ENCODE results near the gene BGN. TPM values are rescaled to one million over a fixed set of nuclear protein-coding genes. Genes with fewer than 3 reads are reported as not detected.

The BGN gene
- total RNA-seq, 1 experiment from 2014 or later, result 0.37 TPM

DNA sequence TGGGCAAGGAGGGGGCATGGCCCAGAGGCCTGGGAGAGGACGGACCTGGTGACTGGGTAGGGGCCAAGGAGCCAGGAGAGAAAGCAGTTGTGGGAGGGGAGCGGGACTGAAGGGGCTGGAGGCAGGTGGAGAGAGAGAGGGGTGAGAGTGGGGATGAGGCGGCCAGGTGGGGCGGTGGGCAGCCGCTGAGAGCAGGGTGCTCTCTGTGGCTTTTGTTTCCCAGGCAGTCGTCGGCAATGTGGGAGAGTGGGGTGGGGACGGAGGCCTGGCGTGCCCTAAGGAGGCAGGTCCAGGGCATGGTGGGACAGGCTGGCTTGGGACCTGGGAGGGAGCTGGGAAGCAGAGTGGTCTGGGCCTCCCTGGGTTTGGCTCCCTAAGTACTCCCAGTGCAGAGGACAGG is 19.5 kb downstream of the BGN start:
- RAD21 ChIA-PET (ENCODE audit: low non-redundant PET in 1 of 2, low total read pairs in 2 of 2, uncharacterized antibody in 2 of 2, unreplicated experiment in 2 of 2), result no interaction called here
- no peak for ATAC-seq
- no peaks in the 10 kb centered on the region for H3K4me1 ChIP-seq (ENCODE audit: control insufficient read depth in 1 of 2, insufficient read depth in 2 of 2, low read length in 2 of 2)
- no peak overlapping the region for H2AFZ ChIP-seq (ENCODE audit: low read depth, low read length, poor library complexity, severe bottlenecking)
- TF ChIP-seq, protein P1, sequence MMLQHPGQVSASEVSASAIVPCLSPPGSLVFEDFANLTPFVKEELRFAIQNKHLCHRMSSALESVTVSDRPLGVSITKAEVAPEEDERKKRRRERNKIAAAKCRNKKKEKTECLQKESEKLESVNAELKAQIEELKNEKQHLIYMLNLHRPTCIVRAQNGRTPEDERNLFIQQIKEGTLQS (IDR thresholded peaks at IDR 0.05), result no peak
- TF ChIP-seq ZNF274 (IDR thresholded peaks at IDR 0.05; ENCODE audit: low read depth, low read length) (no peak), CEBPB (IDR thresholded peaks at IDR 0.05; ENCODE audit: low read depth) (no peak), POLR2AphosphoS5 (IDR thresholded peaks at IDR 0.05; ENCODE audit: low read depth, low read length) (no peak), ELF1 (IDR thresholded peaks at IDR 0.05; ENCODE audit: borderline replicate concordance, low read depth) (no peak), RAD21 (IDR thresholded peaks at IDR 0.05; ENCODE audit: low read depth) (no peak), FOSL1 (IDR thresholded peaks at IDR 0.05; ENCODE audit: low read depth) (no peak), TCF7L2 (IDR thresholded peaks at IDR 0.05; ENCODE audit: borderline replicate concordance, extremely low read depth, insufficient read depth, insufficient read length) (no peak), EZH2phosphoT487 (IDR thresholded peaks at IDR 0.05; ENCODE audit: borderline replicate concordance) (no peak)
- TF ChIP-seq, protein P2, sequence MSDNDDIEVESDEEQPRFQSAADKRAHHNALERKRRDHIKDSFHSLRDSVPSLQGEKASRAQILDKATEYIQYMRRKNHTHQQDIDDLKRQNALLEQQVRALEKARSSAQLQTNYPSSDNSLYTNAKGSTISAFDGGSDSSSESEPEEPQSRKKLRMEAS (IDR thresholded peaks at IDR 0.05), result no peak
- H3K9ac ChIP-seq (ENCODE audit: low read length), result no peak overlapping the region
- H4K20me1 ChIP-seq (ENCODE audit: insufficient read depth), result no peaks in the 10 kb centered on the region
- no peaks in the 10 kb centered on the region for H3K79me2 ChIP-seq (ENCODE audit: insufficient read depth, low read length)
- no peak overlapping the region for H3K4me2 ChIP-seq (ENCODE audit: low read length)
- intact Hi-C loops (cut with micrococcal nuclease), result no loop called here
- no peak overlapping the region for H3K4me3 ChIP-seq (replicated peaks in 1 of 2; ENCODE audit: low read depth in 1 of 2, low read length in 2 of 2)
- H3K27ac ChIP-seq (ENCODE audit: low read depth, low read length), result no peak overlapping the region
- CTCF ChIA-PET, result no interaction called here
- no peak for DNase-seq (ENCODE audit: low read depth, low spot score)
- no TSS peak for BruUV-seq (replicated peaks)
- H3K9me3 ChIP-seq (ENCODE audit: control insufficient read depth in 1 of 2, insufficient read depth in 1 of 2, low read depth in 1 of 2, low read length in 2 of 2), result no peaks in the 10 kb centered on the region
- no peaks in the 10 kb centered on the region for H3K27me3 ChIP-seq (ENCODE audit: insufficient read depth, low read length)
- no peaks in the 10 kb centered on the region for H3K9me2 ChIP-seq (ENCODE audit: insufficient read depth)
- H3K36me3 ChIP-seq (ENCODE audit: control insufficient read depth in 1 of 2, insufficient read depth in 2 of 2, low read length in 2 of 2), result no peaks in the 10 kb centered on the region
- POLR2A ChIA-PET, result no interaction called here

DNA sequence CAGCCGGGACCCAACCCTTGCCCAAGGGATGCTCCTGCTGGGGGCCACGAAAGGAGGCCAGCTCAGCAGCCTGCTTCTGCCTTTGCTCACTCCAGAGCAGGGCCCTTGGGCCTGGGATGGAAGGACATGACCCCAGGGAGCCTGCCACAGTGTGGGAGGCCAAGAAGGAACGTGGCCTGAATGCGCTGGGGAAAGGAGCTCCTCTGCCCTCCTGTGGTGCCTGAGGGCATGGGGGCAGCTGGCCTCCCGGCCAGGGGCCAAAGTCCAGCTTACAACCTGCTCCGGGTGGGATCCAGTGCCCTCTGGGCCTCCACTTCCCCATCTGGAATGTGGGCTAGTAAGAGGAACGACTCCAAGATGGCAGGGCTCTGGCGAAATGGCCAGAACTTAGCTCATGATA is 20.7 kb downstream of the BGN start:
- ChIA-PET POLR2A (no interaction called here), CTCF (no interaction called here), RAD21 (ENCODE audit: low non-redundant PET in 1 of 2, low total read pairs in 2 of 2, uncharacterized antibody in 2 of 2, unreplicated experiment in 2 of 2) (interaction anchor here in 1 of 2 experiments (0.5 kb wide), 1 partner anchor 161 kb away, joined by 3 read pairs; no protein-coding TSS in a partner anchor)
- Histone ChIP-seq H2AFZ (ENCODE audit: low read depth, low read length, poor library complexity, severe bottlenecking) (no peak overlapping the region), H3K9ac (ENCODE audit: low read length) (no peak overlapping the region), H3K36me3 (ENCODE audit: control insufficient read depth in 1 of 2, insufficient read depth in 2 of 2, low read length in 2 of 2) (no peaks in the 10 kb centered on the region), H3K4me3 (replicated peaks in 1 of 2; ENCODE audit: low read depth in 1 of 2, low read length in 2 of 2) (no peak overlapping the region), H3K9me2 (ENCODE audit: insufficient read depth) (no peaks in the 10 kb centered on the region), H3K27ac (ENCODE audit: low read depth, low read length) (no peak overlapping the region), H3K4me1 (ENCODE audit: control insufficient read depth in 1 of 2, insufficient read depth in 2 of 2, low read length in 2 of 2) (no peaks in the 10 kb centered on the region), H3K4me2 (ENCODE audit: low read length) (no peak overlapping the region), H4K20me1 (ENCODE audit: insufficient read depth) (no peaks in the 10 kb centered on the region), H3K79me2 (ENCODE audit: insufficient read depth, low read length) (no peaks in the 10 kb centered on the region), H3K9me3 (ENCODE audit: control insufficient read depth in 1 of 2, insufficient read depth in 1 of 2, low read depth in 1 of 2, low read length in 2 of 2) (no peaks in the 10 kb centered on the region), H3K27me3 (ENCODE audit: insufficient read depth, low read length) (no peaks in the 10 kb centered on the region)
- TF ChIP-seq ELF1 (IDR thresholded peaks at IDR 0.05; ENCODE audit: borderline replicate concordance, low read depth) (no peak), SP1 (IDR thresholded peaks at IDR 0.05; ENCODE audit: low read depth) (no peak), YY1 (IDR thresholded peaks at IDR 0.05; ENCODE audit: extremely low read depth, insufficient replicate concordance, low read depth, low read length) (no peak), RAD21 (IDR thresholded peaks at IDR 0.05; ENCODE audit: low read depth) (no peak), FOSL1 (IDR thresholded peaks at IDR 0.05; ENCODE audit: low read depth) (no peak), POLR2AphosphoS5 (IDR thresholded peaks at IDR 0.05; ENCODE audit: low read depth, low read length) (no peak), POLR2A (IDR thresholded peaks at IDR 0.05; ENCODE audit: borderline replicate concordance, extremely low read depth, insufficient read depth, insufficient read length) (no peak), CEBPB (IDR thresholded peaks at IDR 0.05; ENCODE audit: low read depth) (no peak), SRF (IDR thresholded peaks at IDR 0.05; ENCODE audit: low read depth) (no peak), ZNF274 (IDR thresholded peaks at IDR 0.05; ENCODE audit: low read depth, low read length) (no peak)
- intact Hi-C loops (cut with micrococcal nuclease), result no loop called here
- ATAC-seq, result no peak
- no TSS peak for BruUV-seq (replicated peaks)
- no peak for DNase-seq (ENCODE audit: low read depth, low spot score)

Data from HCT116 (cell line).